Naive thymus-derived CD8-positive, alpha-beta T cell (primary cell): ENCODE data around the gene PCDHGA11. TPM values are rescaled to one million over a fixed set of nuclear protein-coding genes. Genes with fewer than 3 reads are reported as not detected.
A peak's percentile ranks its signal among the peaks of the same experiment; 100 is the strongest.
"Not testable (repeated sequence)": the region's sequence is repeated elsewhere in the genome, so short reads cannot be mapped to it uniquely, and the experiment has no call there.

Experiments used
- ATAC-seq, 2 donors: fragments of 150-1000 bp; cut with Tn5 transposase in 1 of 2; sonication (Bioruptor Pico), chemical (Tn5 transposase) in 1 of 2; 1 replicate in 1 of 2; 2 replicates in 1 of 2; pipeline ENCODE4 v1.10.0; 2021; ENCODE audit warnings: mild to moderate bottlenecking in 2 of 2, moderate library complexity in 2 of 2
- POLR2A ChIA-PET: fragments of 350-600 bp; sonication (Branson Sonifier 250); formaldehyde crosslinking; loops from one replicate; lab custom pipeline; 2021; ENCODE audit warnings: antibody characterized with exemption; lab: Charles Lee
- DNase-seq, 10 donors: peaks; one replicate each; pipeline versions ENCODE4 v3.0.0 to v3.0.0-alpha.2; 2020 to 2022
- H3K27ac Mint-ChIP-seq, 10 donors: one replicate each; pipeline ENCODE4 v1.8.0; 2020 to 2022; ENCODE audit warnings: mild to moderate bottlenecking in 10 of 10, mixed read lengths in 10 of 10, moderate library complexity in 4 of 10, inconsistent platforms in 1 of 10
- H3K27me3 Mint-ChIP-seq, 5 donors: one replicate each; pipeline ENCODE4 v1.8.0; 2021 to 2022; ENCODE audit warnings: mixed read lengths in 5 of 5
- H3K36me3 Mint-ChIP-seq, 3 donors: one replicate each; pipeline ENCODE4 v1.8.0; 2020 to 2022; ENCODE audit warnings: mixed read lengths in 3 of 3, mild to moderate bottlenecking in 2 of 3, inconsistent platforms in 1 of 3
- H3K4me1 Mint-ChIP-seq, 4 donors: one replicate each; pipeline ENCODE4 v1.8.0; 2021 to 2022; ENCODE audit warnings: mixed read lengths in 4 of 4
- H3K4me3 Mint-ChIP-seq, 10 donors: one replicate each; pipeline ENCODE4 v1.8.0; 2020 to 2022; ENCODE audit warnings: mild to moderate bottlenecking in 10 of 10, mixed read lengths in 10 of 10, moderate library complexity in 6 of 10, inconsistent platforms in 1 of 10
- H3K9me3 Mint-ChIP-seq, 9 donors: one replicate each; pipeline ENCODE4 v1.8.0; 2020 to 2022; ENCODE audit warnings: mixed read lengths in 9 of 9, mild to moderate bottlenecking in 3 of 9, inconsistent platforms in 1 of 9, moderate library complexity in 1 of 9
- polyA plus RNA-seq, 3 donors: library from polyadenylated mRNA; unstranded; fragments of 300-500 nt; fragmentation: Illumina TruSeq; gene quantifications; one replicate each; pipeline ENCODE4 v1.2.3, GENCODE V29; 2021
- total RNA-seq, 8 experiments: library from RNA in 2 of 8; stranded (reverse) in 2 of 8; gene quantifications; one replicate each; pipeline ENCODE4 v1.2.3 and lab custom pipeline; 2021 to 2026

Gene PCDHGA11
- under 1 TPM; 0.10 to 0.36 TPM for total RNA-seq
- not detected for polyA plus RNA-seq
- 0 to 0.50 (median 0.20) reads per million in 6 experiments for total RNA-seq (lab: John Stamatoyannopoulos, UW)

- POLR2A ChIA-PET, result no interaction called here
- Mint-ChIP-seq H3K27ac (peak within 1 kb of the TSS in 2 of 10 donors; percentile 64 to 93), H3K4me3 (peak within 1 kb of the TSS; percentile 50 to 85 (median 76)), H3K27me3 (peaks cover 46 to 90% (median 68%) of the 10 kb centered on the region in 5 donors), H3K36me3 (peaks cover 31 to 54% (median 35%) of the 10 kb centered on the region in 3 donors), H3K4me1 (peaks cover 0 to 17% (median 5%) of the 10 kb centered on the region in 4 donors), H3K9me3 (peaks cover 0 to 86% (median 36%) of the 10 kb centered on the region in 9 donors)
- DNase-seq (peak in 4 of 10 donors; percentile 20 to 42 (median 34)), ATAC-seq (peak; percentile 39 to 49)
Measured at GRCh38 chr5:141420855-141421488, at the start of gene PCDHGA11. Gene PCDHGA11 (plus strand): TSS chr5:141421051. CDS start chr5:141421228, 177 bp downstream.

- Mint-ChIP-seq H3K27ac (peak overlapping the region in 1 of 10 donors; percentile 65), H3K27me3 (peaks cover 36 to 74% (median 68%) of the 10 kb centered on the region in 5 donors), H3K4me1 (peaks cover 0 to 7% (median 4%) of the 10 kb centered on the region in 4 donors), H3K36me3 (peaks cover 12 to 47% (median 31%) of the 10 kb centered on the region in 3 donors), H3K9me3 (peaks cover 0 to 84% (median 30%) of the 10 kb centered on the region in 9 donors), H3K4me3 (peak overlapping the region in 2 of 10 donors; percentile 10 to 60)
- POLR2A ChIA-PET, result no interaction called here
- ATAC-seq, result no peak
- DNase-seq, result no peak
Measured at GRCh38 chr5:141371572-141372475, 49.0 kb upstream of the PCDHGA11 start.

- Mint-ChIP-seq H3K4me3 (peak within 1 kb of the TSS in 8 of 10 donors; percentile 15 to 56 (median 38)), H3K9me3 (peaks cover 0 to 87% (median 34%) of the 10 kb centered on the region in 9 donors), H3K27me3 (peaks cover 29 to 70% (median 59%) of the 10 kb centered on the region in 5 donors), H3K36me3 (peaks cover 16 to 60% (median 31%) of the 10 kb centered on the region in 3 donors), H3K4me1 (peaks cover 0 to 7% (median 4%) of the 10 kb centered on the region in 4 donors), H3K27ac (peak within 1 kb of the TSS in 1 of 10 donors; percentile 35)
- ATAC-seq (no peak), DNase-seq (no peak)
- POLR2A ChIA-PET, result no interaction called here
Measured at GRCh38 chr5:141373673-141374317, 47.1 kb upstream of the PCDHGA11 start, which contains the start of gene PCDHGA6. Gene PCDHGA6 (plus strand): TSS chr5:141373891. CDS start chr5:141374084, 193 bp downstream.

GRCh38 chr5:141374627-141375026, 46.2 kb upstream of the PCDHGA11 start:
- DNase-seq (no peak), ATAC-seq (no peak)
- POLR2A ChIA-PET, result no interaction called here
- Mint-ChIP-seq H3K36me3 (peaks cover 16 to 64% (median 34%) of the 10 kb centered on the region in 3 donors), H3K27ac (no peak overlapping the region), H3K4me3 (no peak overlapping the region), H3K4me1 (peaks cover 0 to 7% (median 4%) of the 10 kb centered on the region in 4 donors), H3K27me3 (peaks cover 26 to 67% (median 54%) of the 10 kb centered on the region in 5 donors), H3K9me3 (peaks cover 0 to 90% (median 35%) of the 10 kb centered on the region in 9 donors)

- H3K27ac Mint-ChIP-seq, DNase-seq, H3K4me3 Mint-ChIP-seq, H3K4me1 Mint-ChIP-seq, ATAC-seq: not testable (repeated sequence)
- H3K36me3 Mint-ChIP-seq, result peaks cover 11 to 64% (median 37%) of the 10 kb centered on the region in 3 donors
- POLR2A ChIA-PET, result interaction anchor here (0.6 kb wide), 1 partner anchor 47 kb away, joined by 3 read pairs; no protein-coding TSS in a partner anchor
- H3K27me3 Mint-ChIP-seq, result peaks cover 20 to 67% (median 54%) of the 10 kb centered on the region in 5 donors
- peaks cover 6 to 88% (median 38%) of the 10 kb centered on the region in 9 donors for H3K9me3 Mint-ChIP-seq
Measured at GRCh38 chr5:141375444-141376155, 45.3 kb upstream of the PCDHGA11 start.

- H3K4me1 Mint-ChIP-seq, result peaks cover 0 to 2% (median 0%) of the 10 kb centered on the region in 4 donors
- H3K27me3 Mint-ChIP-seq, result peaks cover 35 to 77% (median 63%) of the 10 kb centered on the region in 5 donors
- H3K36me3 Mint-ChIP-seq, result peaks cover 14 to 72% (median 37%) of the 10 kb centered on the region in 3 donors
- H3K27ac Mint-ChIP-seq, result no peak within 1 kb of the TSS
- POLR2A ChIA-PET, result no interaction called here
- peak in 1 of 2 donors; percentile 55 for ATAC-seq
- no peak for DNase-seq
- H3K9me3 Mint-ChIP-seq, result peaks cover 10 to 89% (median 48%) of the 10 kb centered on the region in 9 donors
- H3K4me3 Mint-ChIP-seq, result peak within 1 kb of the TSS; percentile 48 to 78 (median 72)
Measured at GRCh38 chr5:141382469-141383294, 38.2 kb upstream of the PCDHGA11 start, which contains the start of gene PCDHGA7. Gene PCDHGA7 (plus strand): TSS chr5:141382742. CDS start chr5:141382900, 158 bp downstream.

- ATAC-seq, result no peak
- Mint-ChIP-seq H3K27ac (no peak overlapping the region), H3K9me3 (peaks cover 13 to 87% (median 49%) of the 10 kb centered on the region in 9 donors), H3K36me3 (peaks cover 16 to 71% (median 39%) of the 10 kb centered on the region in 3 donors), H3K27me3 (peaks cover 37 to 80% (median 66%) of the 10 kb centered on the region in 5 donors), H3K4me3 (peak overlapping the region in 4 of 10 donors; percentile 7 to 76 (median 48)), H3K4me1 (peaks cover 0 to 2% (median 0%) of the 10 kb centered on the region in 4 donors)
- POLR2A ChIA-PET, result no interaction called here
- DNase-seq, result no peak
Measured at GRCh38 chr5:141383345-141383744, 37.5 kb upstream of the PCDHGA11 start.

GRCh38 chr5:141384471-141385267, 36.2 kb upstream of the PCDHGA11 start:
- Mint-ChIP-seq H3K27ac (no peak overlapping the region), H3K9me3 (peaks cover 21 to 90% (median 51%) of the 10 kb centered on the region in 9 donors), H3K4me3 (no peak overlapping the region), H3K4me1 (peaks cover 0 to 2% (median 0%) of the 10 kb centered on the region in 4 donors), H3K27me3 (peaks cover 43 to 84% (median 74%) of the 10 kb centered on the region in 5 donors), H3K36me3 (peaks cover 18 to 69% (median 39%) of the 10 kb centered on the region in 3 donors)
- no peak for DNase-seq
- no peak for ATAC-seq
- POLR2A ChIA-PET, result no interaction called here

- H3K4me1 Mint-ChIP-seq, POLR2A ChIA-PET, DNase-seq: not testable (repeated sequence)
- Mint-ChIP-seq H3K27me3 (peaks cover 46 to 89% (median 78%) of the 10 kb centered on the region in 5 donors), H3K27ac (peak within 1 kb of the TSS in 1 of 10 donors; percentile 53), H3K9me3 (peaks cover 14 to 88% (median 50%) of the 10 kb centered on the region in 9 donors), H3K36me3 (peaks cover 23 to 61% (median 36%) of the 10 kb centered on the region in 3 donors), H3K4me3 (peak within 1 kb of the TSS; percentile 14 to 72 (median 42))
- ATAC-seq, result peak; percentile 68 to 78
Measured at GRCh38 chr5:141387557-141388311, 33.1 kb upstream of the PCDHGA11 start, which contains the start of gene PCDHGB4. Gene PCDHGB4 (plus strand): TSS chr5:141387698. CDS start chr5:141387885, 187 bp downstream.
